Suprapubic skin (tissue), 3 donors: ENCODE data around the gene DUSP21.

Experiments used
- CTCF ChIP-seq, 2 donors: fragments of 200-600 bp in 1 of 2; fragments of 450-650 bp in 1 of 2; sonication (generic) in 1 of 2; IDR thresholded peaks; one replicate each; pipeline ENCODE4 v1.5.1; 2016 to 2019; ENCODE audit warnings: antibody characterized with exemption in 2 of 2, mild to moderate bottlenecking in 1 of 2, moderate library complexity in 1 of 2
- POLR2AphosphoS5 ChIP-seq, 3 donors: sonication (generic); formaldehyde crosslinking; IDR thresholded peaks; one replicate each; pipeline ENCODE4 v1.6.1; 2017; ENCODE audit warnings: antibody characterized with exemption in 3 of 3

GRCh38 chrX:44828008-44828605 lies 15.7 kb upstream of the DUSP21 start:
- no peak for TF ChIP-seq POLR2AphosphoS5 (IDR thresholded peaks at IDR 0.05)
- no peak for TF ChIP-seq CTCF (IDR thresholded peaks at IDR 0.05)
